ENCODE results near the gene CHIT1.

CHIT1 gene

DNA sequence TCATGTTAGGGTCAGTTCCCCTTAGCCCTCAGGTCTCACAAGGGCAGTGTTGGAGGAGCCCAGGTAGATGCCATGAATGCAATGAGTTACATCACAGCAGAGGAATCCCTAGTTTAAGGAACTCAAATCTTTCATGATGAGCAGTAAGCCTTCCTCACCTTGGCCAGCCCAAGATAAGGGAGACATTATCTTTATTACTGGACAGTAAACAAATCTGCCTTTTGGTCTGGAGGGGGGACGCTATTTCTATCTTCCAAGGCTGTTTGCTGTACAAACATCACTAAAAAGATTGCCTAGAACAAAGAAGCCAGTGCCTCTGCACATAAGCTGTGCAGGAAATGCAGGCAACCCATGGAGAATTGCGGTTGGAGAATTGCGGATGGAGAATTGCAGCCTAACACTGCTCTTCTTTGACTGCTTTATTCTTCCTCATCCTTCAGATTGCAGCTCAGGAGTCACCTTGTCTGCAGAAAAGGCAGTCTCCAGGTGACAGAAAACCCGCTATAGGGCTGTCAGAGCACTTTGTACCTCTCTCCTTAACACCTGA lies 40.7 kb downstream of the CHIT1 start:
- no peak for DNase-seq (ENCODE audit: low read depth)
- no peak overlapping the region for H3K4me3 ChIP-seq (ENCODE audit: low read depth, low read length)
- TF ChIP-seq, protein P1, sequence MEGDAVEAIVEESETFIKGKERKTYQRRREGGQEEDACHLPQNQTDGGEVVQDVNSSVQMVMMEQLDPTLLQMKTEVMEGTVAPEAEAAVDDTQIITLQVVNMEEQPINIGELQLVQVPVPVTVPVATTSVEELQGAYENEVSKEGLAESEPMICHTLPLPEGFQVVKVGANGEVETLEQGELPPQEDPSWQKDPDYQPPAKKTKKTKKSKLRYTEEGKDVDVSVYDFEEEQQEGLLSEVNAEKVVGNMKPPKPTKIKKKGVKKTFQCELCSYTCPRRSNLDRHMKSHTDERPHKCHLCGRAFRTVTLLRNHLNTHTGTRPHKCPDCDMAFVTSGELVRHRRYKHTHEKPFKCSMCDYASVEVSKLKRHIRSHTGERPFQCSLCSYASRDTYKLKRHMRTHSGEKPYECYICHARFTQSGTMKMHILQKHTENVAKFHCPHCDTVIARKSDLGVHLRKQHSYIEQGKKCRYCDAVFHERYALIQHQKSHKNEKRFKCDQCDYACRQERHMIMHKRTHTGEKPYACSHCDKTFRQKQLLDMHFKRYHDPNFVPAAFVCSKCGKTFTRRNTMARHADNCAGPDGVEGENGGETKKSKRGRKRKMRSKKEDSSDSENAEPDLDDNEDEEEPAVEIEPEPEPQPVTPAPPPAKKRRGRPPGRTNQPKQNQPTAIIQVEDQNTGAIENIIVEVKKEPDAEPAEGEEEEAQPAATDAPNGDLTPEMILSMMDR (IDR thresholded peaks at IDR 0.05; ENCODE audit: insufficient read depth, low read depth, low read length, missing control alignments): no peak

GRCh38 chr1:203187689-203188264 lies 41.7 kb downstream of the CHIT1 start:
- no peak for DNase-seq (ENCODE audit: low read depth)
- no peak overlapping the region for H3K4me3 ChIP-seq (ENCODE audit: low read depth, low read length)
- TF ChIP-seq, protein P1 (IDR thresholded peaks at IDR 0.05; ENCODE audit: insufficient read depth, low read depth, low read length, missing control alignments): no peak

DNA sequence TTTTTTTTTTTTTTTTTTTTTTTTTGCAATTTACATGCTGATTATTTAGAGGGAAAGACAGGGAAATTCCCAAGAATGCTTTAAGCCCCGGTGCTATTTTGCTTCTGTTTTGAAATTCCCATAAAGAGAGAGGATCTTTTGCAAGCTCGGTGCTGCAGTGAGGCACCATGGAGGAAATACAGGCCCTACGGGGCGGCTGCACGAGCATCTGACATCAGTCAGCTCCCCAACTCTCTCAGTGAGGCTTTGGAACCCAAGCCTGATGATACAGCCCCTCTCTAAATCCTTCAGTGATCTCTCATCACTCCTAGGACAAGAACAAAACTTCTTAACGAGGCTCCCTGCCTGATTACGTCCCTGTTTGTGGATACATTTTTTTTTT lies 42.2 kb downstream of the CHIT1 start:
- no peak overlapping the region for H3K4me3 ChIP-seq (ENCODE audit: low read depth, low read length)
- no peak for DNase-seq (ENCODE audit: low read depth)
- TF ChIP-seq, protein P1 (IDR thresholded peaks at IDR 0.05; ENCODE audit: insufficient read depth, low read depth, low read length, missing control alignments): no peak

DNA sequence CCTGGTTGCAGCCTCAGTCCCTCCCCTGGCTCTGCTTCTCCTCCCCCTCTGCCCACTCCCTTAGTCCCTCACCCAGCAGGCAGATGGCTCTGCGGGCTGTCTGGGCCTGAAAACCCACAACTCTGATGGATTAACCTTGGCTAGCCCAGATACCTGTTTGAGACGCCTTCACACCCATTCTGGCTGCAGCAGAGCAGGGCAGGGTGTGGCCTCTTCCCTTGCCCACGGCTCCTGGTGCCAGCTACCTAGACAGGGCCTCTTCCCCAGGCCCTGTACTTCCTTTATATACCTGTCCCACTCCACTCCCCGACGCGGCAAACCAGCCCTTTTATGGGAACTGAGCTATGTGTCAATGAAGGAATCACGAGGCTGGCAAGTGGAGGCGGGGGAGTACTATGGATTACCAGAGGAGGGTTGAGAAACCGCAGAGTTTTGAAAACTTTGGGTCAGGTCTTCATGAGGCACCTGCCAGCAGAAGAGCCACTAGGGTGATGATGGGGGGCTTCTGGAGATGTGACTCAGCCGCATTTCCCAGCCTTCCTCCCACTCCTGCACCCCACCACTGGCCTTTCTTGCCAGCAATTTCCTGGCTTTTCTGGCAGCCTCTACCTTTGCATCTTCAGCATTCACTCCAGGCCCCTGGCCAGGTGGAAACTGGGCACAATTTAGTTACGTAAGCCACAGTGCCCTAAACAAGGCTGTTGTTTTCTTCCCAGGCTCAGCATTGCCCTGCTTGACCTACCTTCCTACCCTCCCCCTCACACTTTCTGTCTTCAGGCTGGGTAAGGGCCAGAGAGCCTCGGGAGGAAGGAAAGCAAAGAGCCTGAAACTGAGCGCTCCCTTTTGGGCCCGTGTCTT lies 42.8 kb downstream of the CHIT1 start, which contains the start of gene CHI3L1:
Gene CHI3L1 (minus strand): TSS at position 259 of the 858 bp plus-strand sequence. CDS start 81 bp downstream, at position 178.
- DNase-seq (ENCODE audit: low read depth): no peak
- TF ChIP-seq, protein P1 (IDR thresholded peaks at IDR 0.05; ENCODE audit: insufficient read depth, low read depth, low read length, missing control alignments): no peak
- no peak within 1 kb of the TSS for H3K4me3 ChIP-seq (ENCODE audit: low read depth, low read length)

DNA sequence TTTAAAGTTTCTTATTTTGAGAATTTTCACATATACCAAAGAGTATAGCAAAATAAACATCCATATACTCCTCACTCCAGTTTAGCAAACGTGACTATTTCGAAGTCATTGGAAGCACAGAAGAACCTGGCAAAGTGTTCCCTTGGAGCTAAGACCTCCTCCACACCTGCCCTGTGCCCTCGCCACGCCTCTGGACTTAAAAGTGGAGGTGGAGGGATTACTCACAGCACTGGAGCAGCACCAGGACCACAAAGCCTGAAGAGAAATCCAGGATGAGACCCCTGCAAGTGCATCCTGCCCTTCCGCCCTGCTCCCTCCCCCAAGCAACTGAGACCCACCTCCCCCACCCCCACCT lies 43.4 kb downstream of the CHIT1 start:
- TF ChIP-seq, protein P1 (IDR thresholded peaks at IDR 0.05; ENCODE audit: insufficient read depth, low read depth, low read length, missing control alignments): no peak
- no peak for DNase-seq (ENCODE audit: low read depth)
- no peak overlapping the region for H3K4me3 ChIP-seq (ENCODE audit: low read depth, low read length)

DNA sequence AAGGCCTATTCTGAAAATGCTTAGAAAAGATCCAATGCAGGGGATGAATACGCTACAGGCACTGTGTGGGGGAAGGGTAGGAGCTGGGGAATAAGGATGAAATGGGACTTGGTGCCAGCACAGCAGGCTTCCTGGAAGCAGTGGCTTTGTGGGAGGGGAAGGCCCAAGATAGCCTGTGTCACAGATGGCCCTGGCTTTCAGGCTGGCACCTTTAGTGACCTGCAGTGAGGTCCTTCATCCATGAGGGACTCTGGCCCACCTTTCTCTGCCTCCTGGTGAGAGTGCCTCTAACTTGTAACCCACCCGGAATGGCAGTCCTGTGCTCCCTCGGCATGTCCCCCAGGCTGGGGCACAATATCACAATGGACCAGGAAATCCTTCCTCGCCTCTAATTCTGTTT lies 43.9 kb downstream of the CHIT1 start:
- DNase-seq (ENCODE audit: low read depth): no peak
- no peak overlapping the region for H3K4me3 ChIP-seq (ENCODE audit: low read depth, low read length)
- TF ChIP-seq, protein P1 (IDR thresholded peaks at IDR 0.05; ENCODE audit: insufficient read depth, low read depth, low read length, missing control alignments): no peak

Measured in GM12865 (cell line).